PC-9 (cell line): Measurements from ENCODE around the gene PLEKHH3.

Experiments
- CTCF ChIP-seq: fragments of 200-600 bp; sonication (generic); conservative IDR thresholded peaks from 2 replicates; pipeline ENCODE4 v1.6.1; 2017; ENCODE audit warnings: mixed run types, antibody characterized with exemption, mild to moderate bottlenecking, moderate library complexity
- EZH2 ChIP-seq: fragments of 200-600 bp; sonication (generic); IDR thresholded peaks from 2 replicates; pipeline ENCODE4 v1.8.0; 2017; ENCODE audit warnings: antibody characterized with exemption, low read depth

- TF ChIP-seq CTCF (no peak), EZH2 (no peak)
Observed at GRCh38 chr17:42700586-42701289, 23.9 kb upstream of the PLEKHH3 start.
